ENCODE measurements around the gene NXPH2. TPM values are rescaled to one million over a fixed set of nuclear protein-coding genes. Genes with fewer than 3 reads are reported as not detected.
A peak's percentile ranks its signal among the peaks of the same experiment; 100 is the strongest.

Gene NXPH2
- total and polyA plus RNA-seq, 9 of the 15 experiments (the other 6 are each of a cell fraction or from before 2014, with no cell fraction given), result not detected

GRCh38 chr2:138630164-138630563 lies 150.0 kb downstream of the NXPH2 start:
- H3K79me2 ChIP-seq (ENCODE audit: control insufficient read depth, insufficient read depth, low read length), result no peaks in the 10 kb centered on the region
- POLR2A ChIA-PET, result no interaction called here
- FAIRE-seq (no peak), DNase-seq (ENCODE audit: extremely low read depth in 1 of 4, low spot score in 3 of 4) (no peak), ATAC-seq (no peak)
- no peaks in the 10 kb centered on the region for H3K9me1 ChIP-seq (ENCODE audit: control insufficient read depth, insufficient read depth, low read length)
- no peaks in the 10 kb centered on the region for H3K4me1 ChIP-seq (replicated peaks in 1 of 2; ENCODE audit: control insufficient read depth in 2 of 2, insufficient read depth in 2 of 2, low read length in 2 of 2)
- no peak overlapping the region for H3K9ac ChIP-seq (ENCODE audit: insufficient read depth in 1 of 2, low read depth in 2 of 2, low read length in 2 of 2)
- in situ Hi-C loops (cut with MboI) (no loop called here), intact Hi-C loops (cut with micrococcal nuclease) (no loop called here)
- no peak overlapping the region for H3K4me3 ChIP-seq
- BruUV-seq (replicated peaks), result no TSS peak
- H4K20me1 ChIP-seq (replicated peaks; ENCODE audit: control insufficient read depth, insufficient read depth, low read length), result no peaks in the 10 kb centered on the region
- no peak overlapping the region for H3K27ac ChIP-seq (ENCODE audit: extremely low read depth, low read depth, low read length)
- H3K9me3 ChIP-seq (replicated peaks; ENCODE audit: control insufficient read depth, insufficient read depth, low read depth, low read length), result no peaks in the 10 kb centered on the region
- no peaks in the 10 kb centered on the region for H3K27me3 ChIP-seq (ENCODE audit: control insufficient read depth in 2 of 2, insufficient read depth in 2 of 2, low read length in 2 of 2)
- CTCF ChIA-PET (ENCODE audit: low intra/inter-chr PET ratio), result no interaction called here
- no peaks in the 10 kb centered on the region for H3K36me3 ChIP-seq (ENCODE audit: control insufficient read depth, insufficient read depth, low read length)
- no peak overlapping the region for H3K4me2 ChIP-seq (ENCODE audit: insufficient read depth, low read length)
- TF ChIP-seq GATA2 (CRISPR knock-in tag; IDR thresholded peaks at IDR 0.05) (no peak), NFIC (IDR thresholded peaks at IDR 0.05) (peak; percentile 67), SOX6 (IDR thresholded peaks at IDR 0.05) (no peak), ID3 (CRISPR knock-in tag; IDR thresholded peaks at IDR 0.05) (no peak), ID3 (tag; IDR thresholded peaks at IDR 0.05) (no peak), RBM34 (IDR thresholded peaks at IDR 0.05; ENCODE audit: borderline replicate concordance, insufficient read depth, low read length) (no peak)
- H2AFZ ChIP-seq (ENCODE audit: low read depth, low read length), result no peak overlapping the region
- WGBS (ENCODE audit: insufficient coverage, low coverage, missing lambda C conversion rate), result 0% methylated on average over 2 of the region's 2 CpGs

GRCh38 chr2:138626148-138626547 lies 154.0 kb downstream of the NXPH2 start:
- WGBS (ENCODE audit: insufficient coverage, low coverage, missing lambda C conversion rate), result 0% methylated on average over 1 of the region's 1 CpG
- no peaks in the 10 kb centered on the region; the same call in 1 of the 2 replicates for H4K20me1 ChIP-seq (replicated peaks; ENCODE audit: control insufficient read depth, insufficient read depth, low read length)
- H3K79me2 ChIP-seq (ENCODE audit: control insufficient read depth, insufficient read depth, low read length), result no peaks in the 10 kb centered on the region
- H3K4me2 ChIP-seq (ENCODE audit: insufficient read depth, low read length), result no peak overlapping the region
- CTCF ChIA-PET (ENCODE audit: low intra/inter-chr PET ratio), result no interaction called here
- no peaks in the 10 kb centered on the region for H3K36me3 ChIP-seq (ENCODE audit: control insufficient read depth, insufficient read depth, low read length)
- no peaks in the 10 kb centered on the region for H3K4me1 ChIP-seq (replicated peaks in 1 of 2; ENCODE audit: control insufficient read depth in 2 of 2, insufficient read depth in 2 of 2, low read length in 2 of 2)
- no peaks in the 10 kb centered on the region for H3K9me3 ChIP-seq (replicated peaks; ENCODE audit: control insufficient read depth, insufficient read depth, low read depth, low read length)
- in situ Hi-C loops (cut with MboI), result no loop called here
- DNase-seq (ENCODE audit: extremely low read depth in 1 of 4, low spot score in 3 of 4), result no peak
- H3K4me3 ChIP-seq, result no peak overlapping the region
- intact Hi-C loops (cut with micrococcal nuclease), result no loop called here
- no peak for FAIRE-seq
- no peak for TF ChIP-seq TAF1 (IDR thresholded peaks at IDR 0.05; ENCODE audit: control insufficient read depth, extremely low read depth, insufficient read depth, low read length, severe bottlenecking)
- TF ChIP-seq, protein P1, sequence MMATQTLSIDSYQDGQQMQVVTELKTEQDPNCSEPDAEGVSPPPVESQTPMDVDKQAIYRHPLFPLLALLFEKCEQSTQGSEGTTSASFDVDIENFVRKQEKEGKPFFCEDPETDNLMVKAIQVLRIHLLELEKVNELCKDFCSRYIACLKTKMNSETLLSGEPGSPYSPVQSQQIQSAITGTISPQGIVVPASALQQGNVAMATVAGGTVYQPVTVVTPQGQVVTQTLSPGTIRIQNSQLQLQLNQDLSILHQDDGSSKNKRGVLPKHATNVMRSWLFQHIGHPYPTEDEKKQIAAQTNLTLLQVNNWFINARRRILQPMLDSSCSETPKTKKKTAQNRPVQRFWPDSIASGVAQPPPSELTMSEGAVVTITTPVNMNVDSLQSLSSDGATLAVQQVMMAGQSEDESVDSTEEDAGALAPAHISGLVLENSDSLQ (IDR thresholded peaks at IDR 0.05), result 0 out of 2 replicates have a peak, but pooled peaks have one; percentile 29
- no peak overlapping the region for H3K27ac ChIP-seq (ENCODE audit: extremely low read depth, low read depth, low read length)
- no peak overlapping the region for H2AFZ ChIP-seq (ENCODE audit: low read depth, low read length)
- BruUV-seq (replicated peaks), result no TSS peak
- POLR2A ChIA-PET, result no interaction called here
- H3K27me3 ChIP-seq (ENCODE audit: control insufficient read depth in 2 of 2, insufficient read depth in 2 of 2, low read length in 2 of 2), result no peaks in the 10 kb centered on the region
- no peak for ATAC-seq
- no peaks in the 10 kb centered on the region for H3K9me1 ChIP-seq (ENCODE audit: control insufficient read depth, insufficient read depth, low read length)
- no peak overlapping the region for H3K9ac ChIP-seq (ENCODE audit: insufficient read depth in 1 of 2, low read depth in 2 of 2, low read length in 2 of 2)
